PC-3 (cell line): Measurements from ENCODE around the gene CACNA1H. TPM values are rescaled to one million over a fixed set of nuclear protein-coding genes. Genes with fewer than 3 reads are reported as not detected.

Experiments used
- ATAC-seq: fragments of 200-7000 bp; cut with Tn5 transposase; 2 replicates; pipeline ENCODE4 v1.9.1; 2020; ENCODE audit warnings: mild to moderate bottlenecking, moderate library complexity
- BruUV-seq: library from RNA; stranded (reverse); fragments of 400-500 nt; replicated peaks from 2 replicates; lab custom pipeline; 2021; lab: Mats Ljungman, UMichigan
- CTCF ChIA-PET: fragments of 300-600 bp; sonication (Branson Sonifier 250); formaldehyde crosslinking; loops from one replicate; lab custom pipeline; 2022; ENCODE audit warnings: antibody characterized with exemption; lab: Charles Lee
- POLR2A ChIA-PET: fragments of 300-600 bp; sonication (Branson Sonifier 250); formaldehyde crosslinking; loops from one replicate; lab custom pipeline; 2022; ENCODE audit warnings: antibody characterized with exemption; ENCODE audit not compliant: unreplicated experiment; lab: Charles Lee
- DNase-seq: peaks from one replicate; pipeline ENCODE4 v3.0.0-alpha.2; 2015
- H2AFZ ChIP-seq: fragments of 300-600 bp; sonication (generic); 2 replicates; pipeline ENCODE4 v1.6.0; 2016; ENCODE audit warnings: antibody characterized with exemption, low read length
- H3F3A ChIP-seq: fragments of 300-600 bp; sonication (generic); one replicate; pipeline ENCODE4 v1.6.0; 2017; ENCODE audit warnings: antibody characterized with exemption, low read length, control low read depth, mild to moderate bottlenecking; ENCODE audit not compliant: unreplicated experiment
- H3K27ac ChIP-seq: fragments of 300-600 bp; sonication (generic); 2 replicates; pipeline ENCODE4 v1.5.1; 2016; ENCODE audit warnings: mild to moderate bottlenecking, low read length
- H3K27me3 ChIP-seq: fragments of 300-600 bp; sonication (generic); 2 replicates; pipeline ENCODE4 v1.6.1; 2016; ENCODE audit warnings: low read length, mixed read lengths
- H3K36me3 ChIP-seq: fragments of 300-600 bp; sonication (generic); 2 replicates; pipeline ENCODE4 v1.6.1; 2016; ENCODE audit warnings: low read depth, mixed run types, low read length, mixed read lengths
- H3K4me1 ChIP-seq: fragments of 300-600 bp; sonication (generic); 2 replicates; pipeline ENCODE4 v1.5.1; 2016; ENCODE audit warnings: low read length; ENCODE audit not compliant: insufficient read depth
- H3K4me2 ChIP-seq: fragments of 300-600 bp; sonication (generic); 2 replicates; pipeline ENCODE4 v1.6.0; 2016; ENCODE audit warnings: low read length
- H3K4me3 ChIP-seq: fragments of 300-600 bp; sonication (generic); 2 replicates; pipeline ENCODE4 v1.5.1; 2016; ENCODE audit warnings: mild to moderate bottlenecking, low read length, mixed read lengths
- H3K79me2 ChIP-seq: fragments of 300-600 bp; sonication (generic); 2 replicates; pipeline ENCODE4 v1.6.1; 2017; ENCODE audit warnings: low read length, mixed read lengths
- H3K9ac ChIP-seq: fragments of 300-600 bp; sonication (generic); 2 replicates; pipeline ENCODE4 v1.6.0; 2016; ENCODE audit warnings: mild to moderate bottlenecking, low read length
- H3K9me2 ChIP-seq: fragments of 300-600 bp; sonication (generic); replicated peaks from 2 replicates; pipeline ENCODE4 v1.6.1; 2016; ENCODE audit warnings: mixed run types, low read length, mixed read lengths
- H3K9me3 ChIP-seq: fragments of 300-600 bp; sonication (generic); 2 replicates; pipeline ENCODE4 v1.6.1; 2016; ENCODE audit warnings: low read length, mixed read lengths
- H4K20me1 ChIP-seq: fragments of 300-600 bp; sonication (generic); 2 replicates; pipeline ENCODE4 v1.6.1; 2016; ENCODE audit warnings: low read length, mixed read lengths
- EZH2 ChIP-seq: fragments of 300-600 bp; sonication (generic); IDR thresholded peaks from one replicate; pipeline ENCODE4 v1.6.1; 2017; ENCODE audit warnings: antibody characterized with exemption, mild to moderate bottlenecking, low read length; ENCODE audit not compliant: unreplicated experiment
- EZH2phosphoT487 ChIP-seq: fragments of 300-600 bp; sonication (generic); IDR thresholded peaks from 2 replicates; pipeline ENCODE4 v1.6.1; 2018; ENCODE audit warnings: mild to moderate bottlenecking, antibody characterized with exemption, low read length, borderline replicate concordance
- intact Hi-C: fragments of 100-400 bp; cut with micrococcal nuclease; formaldehyde crosslinking; loops from 2 replicates; pipeline ENCODE4 v1.9.0; 2023
- total RNA-seq: library from RNA; depleted of rRNA; stranded (reverse); fragments of >200 nt; gene quantifications from 2 replicates; pipeline ENCODE4 v1.2.3, GENCODE V29; 2014
- TF ChIP-seq, protein P1 (sequence below): fragments of 300-600 bp; sonication (generic); conservative IDR thresholded peaks from 2 replicates; pipeline ENCODE4 v1.5.1; 2017; ENCODE audit warnings: antibody characterized with exemption, low read depth, mild to moderate bottlenecking, low read length

Gene CACNA1H
- total RNA-seq, 1 experiment from 2014 or later, result 4.1 TPM

DNA sequence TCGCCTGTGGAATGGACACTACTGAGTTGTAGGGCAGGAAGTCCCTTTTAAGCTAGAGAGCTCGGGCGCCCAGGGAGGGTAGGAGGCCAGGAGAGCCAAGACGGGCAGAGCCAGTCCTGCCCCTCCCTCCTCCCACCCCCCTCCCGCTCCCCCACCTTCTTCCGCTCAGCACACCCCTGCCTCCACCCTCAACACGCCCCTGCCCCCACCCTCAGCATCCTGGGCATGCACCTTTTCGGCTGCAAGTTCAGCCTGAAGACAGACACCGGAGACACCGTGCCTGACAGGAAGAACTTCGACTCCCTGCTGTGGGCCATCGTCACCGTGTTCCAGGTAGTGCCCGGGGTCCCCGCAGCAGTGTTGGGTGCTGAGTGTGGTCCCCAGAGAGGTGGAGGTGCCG lies 53.9 kb downstream of the CACNA1H start:
- DNase-seq (no peak), ATAC-seq (no peak)
- Histone ChIP-seq H3K4me1 (no peaks in the 10 kb centered on the region), H3K27me3 (no peaks in the 10 kb centered on the region), H3K9ac (no peak overlapping the region), H3K4me2 (no peak overlapping the region), H3F3A (no peaks in the 10 kb centered on the region), H4K20me1 (no peaks in the 10 kb centered on the region), H3K79me2 (no peaks in the 10 kb centered on the region), H2AFZ (no peak overlapping the region), H3K9me3 (no peaks in the 10 kb centered on the region), H3K36me3 (no peaks in the 10 kb centered on the region), H3K27ac (no peak overlapping the region), H3K4me3 (no peak overlapping the region), H3K9me2 (no peaks in the 10 kb centered on the region)
- no TSS peak for BruUV-seq
- TF ChIP-seq, protein P1, sequence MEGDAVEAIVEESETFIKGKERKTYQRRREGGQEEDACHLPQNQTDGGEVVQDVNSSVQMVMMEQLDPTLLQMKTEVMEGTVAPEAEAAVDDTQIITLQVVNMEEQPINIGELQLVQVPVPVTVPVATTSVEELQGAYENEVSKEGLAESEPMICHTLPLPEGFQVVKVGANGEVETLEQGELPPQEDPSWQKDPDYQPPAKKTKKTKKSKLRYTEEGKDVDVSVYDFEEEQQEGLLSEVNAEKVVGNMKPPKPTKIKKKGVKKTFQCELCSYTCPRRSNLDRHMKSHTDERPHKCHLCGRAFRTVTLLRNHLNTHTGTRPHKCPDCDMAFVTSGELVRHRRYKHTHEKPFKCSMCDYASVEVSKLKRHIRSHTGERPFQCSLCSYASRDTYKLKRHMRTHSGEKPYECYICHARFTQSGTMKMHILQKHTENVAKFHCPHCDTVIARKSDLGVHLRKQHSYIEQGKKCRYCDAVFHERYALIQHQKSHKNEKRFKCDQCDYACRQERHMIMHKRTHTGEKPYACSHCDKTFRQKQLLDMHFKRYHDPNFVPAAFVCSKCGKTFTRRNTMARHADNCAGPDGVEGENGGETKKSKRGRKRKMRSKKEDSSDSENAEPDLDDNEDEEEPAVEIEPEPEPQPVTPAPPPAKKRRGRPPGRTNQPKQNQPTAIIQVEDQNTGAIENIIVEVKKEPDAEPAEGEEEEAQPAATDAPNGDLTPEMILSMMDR, result no peak
- TF ChIP-seq EZH2phosphoT487 (no peak), EZH2 (no peak)
- ChIA-PET CTCF (no interaction called here), POLR2A (no interaction called here)
- intact Hi-C loops, result no loop called here

DNA sequence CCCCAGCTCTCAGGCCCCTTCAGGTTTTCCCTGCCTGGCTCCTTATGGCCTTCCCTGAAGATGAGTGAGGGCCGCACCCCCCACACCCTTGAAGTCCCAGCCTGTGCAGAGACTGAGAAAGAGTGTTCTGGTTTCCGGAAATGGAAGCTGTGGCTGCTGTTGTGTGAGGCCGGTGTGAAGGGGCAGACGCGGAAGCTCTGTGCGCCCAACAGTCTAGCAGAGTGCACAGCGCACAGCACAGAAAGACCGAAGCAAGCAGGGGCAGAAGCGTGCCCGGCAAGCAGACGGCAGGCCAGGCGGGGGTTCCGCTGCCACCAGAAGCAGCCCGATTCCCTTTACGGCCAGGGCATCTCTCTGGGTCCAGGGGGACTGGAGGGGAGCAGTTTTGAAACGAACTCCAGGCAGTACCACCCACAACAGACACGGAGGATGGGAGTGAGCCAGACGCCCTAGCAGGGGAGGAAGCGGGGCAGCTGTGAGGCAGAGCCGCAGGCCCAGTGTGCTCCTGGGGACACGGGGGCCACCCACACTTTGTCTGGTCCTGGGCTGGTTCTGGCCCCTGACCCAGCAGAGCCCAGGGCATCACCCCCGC lies 55.4 kb downstream of the CACNA1H start:
- intact Hi-C loops, result no loop called here
- Histone ChIP-seq H4K20me1 (no peaks in the 10 kb centered on the region), H3K79me2 (no peaks in the 10 kb centered on the region), H3K9ac (no peak overlapping the region), H3K9me2 (no peaks in the 10 kb centered on the region), H3K4me3 (no peak overlapping the region), H3K27me3 (no peaks in the 10 kb centered on the region), H3F3A (no peaks in the 10 kb centered on the region), H2AFZ (no peak overlapping the region), H3K27ac (no peak overlapping the region), H3K4me2 (no peak overlapping the region), H3K36me3 (no peaks in the 10 kb centered on the region), H3K4me1 (no peaks in the 10 kb centered on the region), H3K9me3 (no peaks in the 10 kb centered on the region)
- ChIA-PET POLR2A (no interaction called here), CTCF (no interaction called here)
- TF ChIP-seq EZH2 (no peak), EZH2phosphoT487 (no peak)
- TF ChIP-seq, protein P1, result no peak
- DNase-seq (no peak), ATAC-seq (no peak)
- BruUV-seq, result no TSS peak

DNA sequence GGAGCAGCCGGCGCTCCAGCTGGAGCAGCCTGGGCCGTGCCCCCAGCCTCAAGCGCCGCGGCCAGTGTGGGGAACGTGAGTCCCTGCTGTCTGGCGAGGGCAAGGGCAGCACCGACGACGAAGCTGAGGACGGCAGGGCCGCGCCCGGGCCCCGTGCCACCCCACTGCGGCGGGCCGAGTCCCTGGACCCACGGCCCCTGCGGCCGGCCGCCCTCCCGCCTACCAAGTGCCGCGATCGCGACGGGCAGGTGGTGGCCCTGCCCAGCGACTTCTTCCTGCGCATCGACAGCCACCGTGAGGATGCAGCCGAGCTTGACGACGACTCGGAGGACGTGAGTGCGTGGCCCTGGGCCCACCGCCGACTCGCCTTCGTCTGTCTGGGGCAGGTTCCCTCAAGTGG lies 56.2 kb downstream of the CACNA1H start:
- ATAC-seq, result no peak
- H3K27me3 ChIP-seq, result no peaks in the 10 kb centered on the region
- BruUV-seq, result no TSS peak

More for the DNA sequence above, 56.2 kb downstream of the CACNA1H start:
- no peaks in the 10 kb centered on the region for H3K79me2 ChIP-seq
- no peak overlapping the region for H3K4me3 ChIP-seq
- H3K9me2 ChIP-seq, result no peaks in the 10 kb centered on the region
- POLR2A ChIA-PET, result no interaction called here
- CTCF ChIA-PET, result no interaction called here
- H3K4me1 ChIP-seq, result no peaks in the 10 kb centered on the region
- no peak overlapping the region for H2AFZ ChIP-seq
- no peak overlapping the region for H3K27ac ChIP-seq
- intact Hi-C loops, result no loop called here
- no peaks in the 10 kb centered on the region for H3F3A ChIP-seq
- TF ChIP-seq EZH2 (no peak), EZH2phosphoT487 (no peak)
- TF ChIP-seq, protein P1, result no peak
- no peak overlapping the region for H3K4me2 ChIP-seq
- no peaks in the 10 kb centered on the region for H4K20me1 ChIP-seq
- no peak for DNase-seq
- H3K9ac ChIP-seq, result no peak overlapping the region
- H3K36me3 ChIP-seq, result no peaks in the 10 kb centered on the region
- H3K9me3 ChIP-seq, result no peaks in the 10 kb centered on the region
